RKO (cell line): ENCODE results near the gene ZNF280C.
"Not testable (repeated sequence)": the region's sequence is repeated elsewhere in the genome, so short reads cannot be mapped to it uniquely, and the experiment has no call there.

Experiments
- DNase-seq: peaks from one replicate; pipeline ENCODE4 v3.0.0-alpha.2; 2016; ENCODE audit warnings: low spot score

Gene ZNF280C

DNA sequence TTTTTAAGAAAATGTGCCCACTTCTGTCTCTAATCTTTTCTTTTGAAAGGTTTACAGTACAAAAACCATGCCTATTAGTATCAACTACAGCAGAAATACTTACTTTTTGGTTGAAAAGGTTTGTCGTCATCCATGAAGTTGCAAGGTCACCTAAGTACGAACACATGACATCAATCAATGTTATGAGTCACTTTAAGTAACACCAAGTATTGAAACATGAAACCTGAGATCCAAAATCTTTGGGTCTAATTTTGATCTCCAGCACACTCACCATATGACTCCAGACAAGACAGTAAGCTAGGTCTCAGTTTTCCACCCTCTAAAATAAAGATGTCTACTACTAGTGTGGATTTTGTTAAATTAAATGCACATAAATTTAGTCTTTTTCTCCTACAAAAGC lies 8.4 kb downstream of the ZNF280C start:
- peak; percentile 22 for DNase-seq

DNA sequence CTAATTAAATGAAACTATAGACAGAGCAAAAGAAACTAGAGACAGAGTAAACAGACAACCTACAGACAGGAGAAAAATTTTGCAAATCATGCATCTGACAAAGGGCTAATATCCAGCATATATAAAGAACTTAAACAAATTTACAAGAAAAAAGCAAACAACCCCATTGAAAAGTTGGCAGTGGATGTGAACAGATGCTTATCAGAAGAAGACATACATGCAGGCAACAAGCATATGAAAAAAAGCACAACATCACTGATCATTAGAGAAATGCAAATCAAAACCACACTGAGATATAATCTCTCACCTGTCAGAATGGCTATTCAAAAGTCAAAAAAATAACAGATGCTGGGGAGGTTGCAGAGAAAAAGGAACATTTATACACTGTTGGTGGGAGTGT lies 14.8 kb downstream of the ZNF280C start:
- DNase-seq = no peak

DNA sequence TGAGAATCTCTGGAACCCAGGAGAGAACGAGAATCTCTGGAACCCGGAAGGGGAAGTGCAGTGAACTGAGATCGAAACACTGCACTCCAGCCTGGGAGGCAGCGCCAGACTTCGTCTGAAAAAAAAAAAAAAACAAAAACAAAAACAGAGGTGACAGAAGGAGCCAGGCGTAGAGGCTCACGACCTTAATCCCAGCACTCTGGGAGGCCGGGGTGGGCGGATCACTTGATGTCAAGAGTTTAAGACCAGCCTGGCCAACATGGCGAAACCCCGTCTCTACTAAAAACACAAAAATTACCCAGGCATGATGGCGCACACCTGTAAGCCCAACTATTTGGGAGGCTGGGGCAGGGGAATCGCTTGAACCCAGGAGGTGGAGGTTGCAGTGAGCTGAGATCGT lies 17.0 kb downstream of the ZNF280C start:
- no peak for DNase-seq

DNA sequence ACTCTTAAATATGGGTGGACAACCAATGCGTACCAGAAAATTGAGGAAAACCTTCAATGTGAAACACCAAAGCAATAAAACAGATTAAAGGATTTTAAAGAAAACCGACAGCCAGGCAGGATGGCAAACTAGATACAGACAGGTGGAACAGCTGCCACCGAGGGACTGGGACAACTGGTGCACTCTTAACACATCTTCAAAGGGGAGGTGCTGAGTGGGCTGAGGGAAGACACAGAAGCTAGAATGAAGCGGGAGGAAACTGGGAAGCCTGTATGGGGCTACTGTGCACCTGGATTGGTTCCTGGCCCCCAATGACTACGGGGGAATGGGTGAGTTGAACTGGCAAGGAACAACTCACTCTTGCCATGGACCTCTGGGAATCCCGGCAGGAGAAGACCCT lies 20.7 kb downstream of the ZNF280C start:
- DNase-seq = no peak

DNA sequence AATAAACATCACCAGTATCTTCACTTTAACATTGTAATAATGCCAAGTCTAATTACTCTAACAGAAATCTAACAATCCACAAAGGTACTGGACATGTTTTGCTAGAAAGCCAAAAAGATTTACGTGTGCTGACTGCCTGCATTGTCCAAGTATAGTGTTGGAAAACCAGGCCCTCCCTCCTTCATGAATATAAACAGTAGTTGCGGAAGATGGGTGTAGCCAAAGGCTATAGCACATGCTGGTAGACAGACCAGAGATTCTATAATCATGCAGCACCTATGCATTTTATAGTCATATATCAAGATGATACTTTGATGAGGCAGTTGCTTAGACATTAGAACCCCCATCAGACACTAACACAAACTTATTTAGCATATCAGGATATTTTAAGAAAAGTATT lies 22.6 kb downstream of the ZNF280C start:
- DNase-seq = no peak

DNA sequence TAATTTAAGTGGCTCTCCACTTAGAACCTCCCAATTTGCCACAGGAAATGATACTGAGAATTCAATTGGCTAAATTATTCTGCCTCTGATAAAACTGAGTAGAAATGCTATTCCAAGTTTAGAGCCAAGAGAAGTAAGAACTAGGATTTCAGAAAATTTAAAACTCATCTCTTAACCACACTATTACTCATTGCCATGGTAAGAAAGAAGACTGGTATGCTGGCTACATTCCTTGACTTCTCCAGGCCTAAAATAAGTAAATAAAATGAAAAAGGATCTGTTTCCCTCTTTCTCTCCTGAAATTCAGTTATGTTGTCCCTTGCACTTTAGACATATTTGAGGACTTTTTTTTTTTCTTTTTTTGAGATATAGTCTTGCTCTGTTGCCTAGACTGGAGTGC lies 23.3 kb downstream of the ZNF280C start:
- DNase-seq = no peak

DNA sequence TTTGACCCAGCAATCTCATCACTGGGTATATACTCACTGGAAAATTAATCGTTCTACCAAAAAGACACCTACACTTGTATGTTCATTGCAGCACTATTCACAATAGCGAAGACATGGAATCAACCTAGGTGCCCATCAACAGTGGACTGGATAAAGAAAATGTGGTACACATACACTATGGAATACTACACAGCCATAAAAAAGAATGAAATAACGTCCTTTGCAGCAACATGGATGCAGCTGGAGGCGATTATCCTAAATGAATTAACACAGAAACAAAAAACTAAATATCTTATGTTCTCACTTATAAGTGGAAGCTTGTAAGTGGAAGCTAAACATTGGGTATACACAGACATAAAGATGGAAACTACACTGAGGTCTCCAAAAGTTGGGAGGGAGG lies 37.5 kb downstream of the ZNF280C start:
- not testable (repeated sequence) for DNase-seq

DNA sequence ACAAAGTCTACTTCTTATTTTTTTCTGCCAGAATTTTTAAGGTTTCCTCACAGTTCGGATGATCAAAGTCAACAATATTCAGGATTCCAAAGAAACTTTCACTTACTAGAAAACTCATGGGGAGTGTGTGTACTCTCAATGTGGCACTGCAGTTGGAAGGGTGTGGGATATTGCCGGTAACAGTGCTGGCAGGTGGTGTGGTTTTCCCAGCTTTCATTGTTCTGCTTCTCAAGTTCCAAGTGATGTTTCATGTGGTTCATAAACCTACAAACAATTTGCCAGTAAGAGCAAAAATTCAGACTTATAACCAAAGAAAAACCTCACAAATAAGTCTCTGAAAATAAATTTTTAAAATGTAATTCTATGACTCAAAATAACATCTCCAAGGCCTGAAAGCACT lies 39.8 kb downstream of the ZNF280C start:
- no peak for DNase-seq

DNA sequence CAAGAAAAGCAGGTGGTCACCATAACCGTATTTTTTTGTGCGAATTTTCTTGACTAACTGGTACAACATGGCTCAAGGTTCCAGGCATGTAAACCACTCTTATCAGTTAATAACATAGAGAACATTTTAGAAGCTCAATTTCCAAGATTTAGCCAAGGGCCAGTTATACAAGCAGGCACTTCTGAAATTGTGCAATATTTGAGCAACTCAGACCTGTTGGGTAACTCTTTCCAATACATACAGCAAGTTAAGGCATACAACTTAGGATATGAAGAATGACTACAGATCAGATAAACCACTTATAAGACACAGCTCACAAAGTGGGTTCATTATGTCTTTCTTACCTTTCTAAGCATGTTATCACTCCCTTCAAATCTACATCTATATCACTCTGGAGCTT lies 43.9 kb downstream of the ZNF280C start:
- no peak for DNase-seq

DNA sequence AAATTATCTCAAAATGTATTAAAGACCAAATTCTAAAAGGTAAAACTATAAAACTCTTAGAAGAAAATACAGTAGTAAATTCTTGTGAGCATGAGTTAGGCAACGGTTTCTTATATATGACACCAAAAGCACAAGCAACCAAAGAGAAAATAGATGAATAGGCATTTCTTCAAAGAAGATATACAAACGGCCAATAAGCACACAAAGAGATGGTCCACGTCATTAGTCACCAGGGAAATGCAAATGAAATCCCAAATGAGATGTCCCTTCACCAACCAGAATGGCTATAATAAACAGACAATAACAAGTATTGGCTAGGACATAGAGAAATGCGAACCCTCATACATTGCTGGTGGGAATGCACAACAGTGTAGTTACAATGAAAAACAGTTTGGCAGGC lies 52.4 kb downstream of the ZNF280C start:
- DNase-seq = peak; percentile 16

DNA sequence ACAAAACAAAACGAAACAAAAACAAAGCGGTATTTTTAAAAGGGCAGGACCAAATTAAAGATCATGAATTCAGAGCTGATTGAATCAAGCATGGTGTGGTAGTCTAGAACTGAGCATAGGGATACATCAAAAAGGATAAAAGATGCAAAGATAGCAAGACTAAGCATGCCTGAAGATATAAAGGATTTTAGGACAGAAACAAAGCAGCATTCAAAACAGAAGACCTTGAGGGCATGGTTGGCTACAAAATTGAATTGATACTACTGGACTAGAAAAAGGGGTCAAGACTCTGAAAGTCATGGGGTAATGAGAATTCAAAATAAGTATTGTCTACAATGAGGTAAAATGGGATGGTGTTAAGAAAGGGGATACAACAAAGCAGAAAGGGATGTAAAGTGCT lies 55.3 kb downstream of the ZNF280C start:
- DNase-seq = no peak

DNA sequence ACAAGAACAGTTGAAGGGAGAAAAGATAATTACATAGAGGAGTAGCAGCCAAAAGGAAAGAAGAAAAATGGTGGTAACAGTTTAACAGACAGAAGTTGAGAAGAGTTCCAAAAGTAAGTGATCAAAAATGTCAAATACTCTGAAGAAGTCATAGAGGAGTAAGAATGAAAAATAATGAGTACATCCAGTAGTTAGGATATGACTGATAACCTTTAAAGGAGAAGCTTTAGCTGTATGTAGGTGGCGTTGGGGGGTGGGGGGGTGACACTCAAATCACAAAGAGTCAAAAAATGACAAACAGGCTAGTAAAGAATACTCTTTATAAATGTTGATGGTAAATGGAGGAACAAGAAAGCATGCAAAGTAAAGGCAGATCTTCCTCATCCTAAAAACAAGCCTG lies 56.3 kb downstream of the ZNF280C start:
- no peak for DNase-seq

DNA sequence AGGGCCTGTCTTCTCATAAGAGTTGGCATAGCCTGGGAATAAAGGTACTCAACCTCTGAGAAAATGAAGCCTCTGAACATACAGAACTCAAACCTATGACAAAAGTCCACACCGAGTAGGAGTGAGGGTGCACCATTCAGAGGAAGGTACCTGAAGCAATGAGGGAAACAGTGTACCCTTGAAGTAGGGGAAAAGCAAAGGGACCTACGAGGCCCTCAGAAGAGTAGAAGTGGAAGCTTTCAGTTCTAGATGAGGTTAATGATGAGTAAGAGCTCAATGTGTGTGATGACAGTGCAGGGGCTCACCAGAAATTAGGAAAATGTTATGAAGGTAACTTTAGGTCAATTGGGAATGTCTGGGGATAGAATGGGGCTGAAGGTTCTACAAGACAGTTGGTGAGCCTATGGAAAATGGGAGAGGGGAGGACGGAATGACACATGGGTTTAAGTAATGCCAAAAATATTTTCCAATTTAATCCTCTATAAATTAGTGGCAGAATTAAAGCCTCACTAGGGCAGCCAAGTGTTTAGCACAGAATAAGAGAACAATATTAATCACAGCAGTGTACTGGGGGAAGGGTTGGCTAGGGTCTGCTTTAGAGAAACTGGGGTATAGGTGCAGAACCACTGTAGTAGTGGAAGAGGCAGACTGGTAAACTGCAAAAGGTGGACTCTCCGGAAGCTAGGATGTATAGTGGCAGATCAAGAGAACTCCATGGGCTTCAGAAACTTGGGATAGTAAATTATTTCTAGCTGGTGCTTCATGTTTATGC lies 57.1 kb downstream of the ZNF280C start:
- no peak for DNase-seq

DNA sequence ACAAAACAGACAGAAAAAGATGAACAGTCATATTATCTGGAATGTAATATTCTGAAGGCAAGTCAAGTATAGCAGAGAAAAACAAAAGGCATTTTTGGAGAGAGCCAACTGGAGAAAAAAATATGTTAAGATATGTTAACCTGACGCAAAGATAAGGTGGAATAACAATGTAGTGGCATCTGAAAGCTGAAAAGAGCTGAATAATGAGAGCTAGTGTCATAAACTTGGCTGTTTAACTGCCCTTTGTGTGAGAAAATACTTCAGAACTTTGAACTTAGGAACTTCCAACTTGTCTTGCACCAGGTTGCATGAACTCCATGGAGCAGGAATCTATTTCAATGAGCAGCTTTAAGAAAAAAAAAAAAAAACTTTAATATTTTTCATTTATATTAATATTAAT lies 64.1 kb downstream of the ZNF280C start:
- DNase-seq = no peak

DNA sequence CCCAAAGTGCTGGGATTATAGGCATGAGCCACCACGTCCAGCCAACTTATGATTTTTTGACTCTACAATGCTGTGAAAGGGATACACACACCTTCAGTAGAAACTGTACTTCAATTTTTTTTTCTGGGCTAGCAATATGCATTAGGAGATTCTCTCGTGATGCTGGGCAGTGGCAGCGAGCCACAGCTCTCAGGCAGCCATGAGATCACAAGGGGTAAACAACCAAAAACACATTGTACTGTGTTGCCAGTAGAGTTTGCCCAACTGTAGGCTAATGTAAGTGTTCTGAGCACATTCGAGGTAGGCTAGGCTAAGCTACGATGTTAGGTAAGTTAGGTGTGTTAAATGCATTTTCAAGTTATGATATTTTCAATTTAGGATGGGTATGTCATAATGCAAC lies 71.2 kb downstream of the ZNF280C start:
- DNase-seq = no peak

DNA sequence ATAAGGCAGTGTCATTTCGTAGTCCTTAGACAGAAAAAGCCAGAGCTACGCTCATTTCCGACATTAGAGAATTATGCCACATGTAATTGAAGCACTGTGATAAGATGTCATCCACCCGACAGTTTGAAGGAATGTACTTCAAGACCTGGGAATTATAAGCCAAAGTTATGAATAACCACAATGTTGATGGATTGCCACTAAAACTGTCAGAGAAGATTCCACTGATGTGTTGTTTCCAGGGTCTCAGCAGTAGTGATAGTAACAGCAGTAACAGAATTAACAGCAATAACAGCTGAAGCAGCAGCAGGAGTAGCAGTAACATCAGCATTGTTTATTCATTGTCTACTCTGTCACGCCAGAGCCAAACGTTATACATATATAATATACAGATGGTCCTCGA lies 72.2 kb downstream of the ZNF280C start:
- DNase-seq = no peak

DNA sequence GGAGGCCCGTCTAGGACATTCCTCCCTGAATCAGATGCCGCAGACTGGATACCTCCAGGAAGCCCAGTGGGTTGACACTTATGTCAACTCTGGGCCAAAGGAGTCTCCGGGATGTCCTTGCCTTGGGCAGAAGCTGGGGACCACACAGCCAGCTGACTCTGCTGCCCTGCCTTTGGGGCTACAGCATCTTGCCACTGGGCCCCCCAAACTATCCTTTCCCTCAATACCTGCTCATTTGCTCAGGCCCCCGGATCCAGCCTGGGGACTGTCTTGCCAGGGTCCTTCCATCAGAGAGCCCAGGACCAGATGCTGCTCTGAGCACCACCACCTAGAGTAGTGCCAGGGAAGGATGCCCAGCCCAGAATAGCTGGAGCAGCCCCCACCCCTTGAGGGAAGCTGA lies 77.9 kb downstream of the ZNF280C start:
- DNase-seq = no peak

DNA sequence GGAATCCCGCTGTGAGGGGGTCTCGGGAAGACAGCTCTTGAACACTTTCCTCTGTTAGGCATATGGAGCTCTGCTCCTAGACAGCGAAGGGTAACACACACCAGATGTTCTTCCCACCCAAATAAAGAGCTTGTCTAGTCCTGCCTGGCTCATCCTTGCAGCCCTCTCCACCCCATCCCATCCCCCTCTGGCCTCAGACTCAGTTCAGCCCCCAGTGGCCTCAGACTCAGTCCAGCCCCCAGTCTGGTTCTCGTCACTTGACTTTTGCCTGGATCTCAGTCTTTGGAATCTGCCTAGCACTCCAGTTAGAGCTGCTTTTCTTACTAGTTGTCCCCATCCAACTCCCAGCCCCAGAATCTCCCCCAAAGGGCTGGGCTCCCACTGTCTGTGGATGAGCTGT lies 82.0 kb downstream of the ZNF280C start:
- DNase-seq = no peak

DNA sequence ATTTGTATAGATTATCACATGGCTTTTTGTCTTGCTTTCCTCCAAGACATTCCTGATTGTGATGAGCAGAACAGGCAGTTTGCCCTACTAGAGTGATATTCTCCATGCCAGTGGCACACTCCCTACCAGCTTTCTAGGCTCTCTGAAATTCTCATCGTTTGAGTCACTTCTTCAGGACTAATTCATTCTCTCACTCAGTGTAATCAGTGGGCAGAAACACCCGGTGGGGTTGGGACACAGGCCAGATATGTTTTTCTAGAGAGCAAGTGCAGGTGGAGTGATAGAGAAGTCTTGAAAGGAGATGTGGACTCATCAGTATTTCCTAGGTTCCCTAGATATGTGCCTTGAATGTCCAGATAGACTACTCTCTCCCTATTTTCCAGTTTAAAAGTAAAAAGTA lies 83.8 kb downstream of the ZNF280C start:
- no peak for DNase-seq

DNA sequence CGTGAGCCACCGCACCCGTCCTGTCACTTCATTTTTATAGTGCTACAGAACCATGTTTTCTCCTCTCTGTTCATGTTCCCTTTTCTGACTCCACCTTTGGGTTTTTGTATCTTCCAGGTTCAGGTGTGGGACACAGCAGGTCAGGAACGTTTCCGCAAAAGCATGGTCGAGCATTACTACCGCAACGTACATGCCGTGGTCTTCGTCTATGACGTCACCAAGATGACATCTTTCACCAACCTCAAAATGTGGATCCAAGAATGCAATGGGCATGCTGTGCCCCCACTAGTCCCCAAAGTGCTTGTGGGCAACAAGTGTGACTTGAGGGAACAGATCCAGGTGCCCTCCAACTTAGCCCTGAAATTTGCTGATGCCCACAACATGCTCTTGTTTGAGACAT lies 84.5 kb downstream of the ZNF280C start:
- DNase-seq = no peak

DNA sequence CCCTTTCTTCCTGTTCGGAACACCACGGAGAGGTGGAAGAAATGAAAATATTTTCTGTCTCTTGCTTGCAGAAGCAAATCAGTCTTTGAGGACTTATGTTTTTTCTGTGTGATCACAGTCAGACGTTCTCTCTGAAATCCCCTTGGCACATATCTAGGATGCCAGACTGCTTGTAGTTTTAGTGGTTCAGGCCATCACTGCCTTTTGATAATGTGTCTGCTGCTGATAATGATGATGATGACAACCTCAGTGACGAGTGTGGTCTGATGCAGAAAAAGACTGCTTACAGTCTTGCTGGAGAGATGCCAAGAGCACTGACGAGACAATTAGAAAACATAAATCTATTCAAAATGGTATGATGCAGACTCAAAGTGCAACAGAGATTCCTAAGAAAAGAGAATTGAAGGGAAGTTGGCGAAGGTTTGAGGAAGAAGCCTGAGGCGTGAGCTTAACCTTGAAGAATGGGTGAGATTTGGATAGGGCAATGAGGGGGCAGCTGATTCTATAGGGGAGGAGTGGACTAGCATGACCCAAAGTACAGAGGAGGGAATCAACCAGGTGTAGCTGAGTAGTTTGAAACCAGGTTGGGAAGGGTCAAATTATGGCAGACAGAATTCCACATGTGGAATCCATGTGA lies 89.0 kb downstream of the ZNF280C start:
- no peak for DNase-seq

DNA sequence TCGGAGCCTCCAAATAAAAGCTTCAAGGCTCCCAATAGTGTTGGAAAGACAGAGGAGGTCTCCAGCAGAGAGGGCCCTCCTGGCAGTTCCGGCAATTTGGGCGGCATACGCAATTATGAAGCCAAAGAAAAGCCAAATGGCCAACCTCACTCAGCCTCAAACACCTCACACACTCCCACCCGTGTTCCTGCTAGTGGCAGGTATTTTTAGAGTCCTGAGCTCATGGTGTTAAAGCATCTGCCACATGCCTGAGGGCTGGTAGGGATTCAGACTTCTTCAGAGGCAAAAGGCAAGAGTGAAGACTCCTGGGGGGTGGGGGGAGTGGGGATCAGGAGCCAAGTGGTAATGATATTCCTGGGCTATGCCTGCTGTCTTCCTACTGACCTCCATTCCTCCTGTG lies 89.5 kb downstream of the ZNF280C start:
- DNase-seq = no peak

DNA sequence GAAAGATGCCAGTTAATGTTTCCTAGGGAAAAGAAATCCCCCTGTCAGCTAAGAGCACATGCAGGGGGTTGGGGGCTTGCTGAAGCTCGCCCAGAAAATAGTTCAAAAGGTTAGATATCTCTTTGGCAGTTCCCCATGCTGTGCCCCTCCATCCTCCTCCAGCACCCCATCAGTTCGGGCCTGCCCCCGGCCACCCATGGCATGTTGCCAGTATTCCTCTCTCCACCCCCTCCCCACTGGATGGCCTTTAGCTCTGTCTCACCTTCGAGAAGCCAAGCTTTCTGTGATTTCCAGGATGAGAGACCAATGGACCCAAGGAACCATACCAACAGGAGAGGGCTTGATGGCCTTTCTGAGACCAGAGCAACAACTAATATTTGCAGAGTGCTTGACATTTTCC lies 91.8 kb downstream of the ZNF280C start:
- DNase-seq = no peak

DNA sequence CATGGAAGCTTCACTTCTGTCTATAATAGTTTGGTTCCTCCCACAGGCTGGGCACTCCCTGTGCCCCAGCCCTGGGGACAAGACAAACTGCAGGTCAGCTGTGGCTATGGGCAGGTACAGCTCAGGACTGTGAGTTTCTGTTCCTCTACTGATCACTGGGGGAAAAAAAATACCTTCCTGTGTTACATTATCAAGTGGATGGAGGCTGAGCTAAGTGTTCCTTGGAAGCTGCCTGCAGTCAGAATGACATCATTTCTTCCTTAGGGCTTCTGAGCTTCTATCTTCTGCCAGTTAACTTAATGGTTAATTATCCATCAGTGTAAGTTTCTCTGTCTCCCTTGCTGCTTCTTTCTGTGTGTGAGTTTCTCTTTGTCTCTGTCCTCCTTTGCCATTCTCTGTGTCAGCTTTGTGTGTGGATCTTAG lies 92.3 kb downstream of the ZNF280C start:
- DNase-seq = no peak
